Hypothalamus (tissue), 51 donors: Measurements from ENCODE around the gene TTLL1.
"Not testable (repeated sequence)": the region's sequence is repeated elsewhere in the genome, so short reads cannot be mapped to it uniquely, and the experiment has no call there.

ENCODE experiments used
- DNase-seq, 51 donors: peaks; one replicate each; lab custom pipeline; 2025; lab: John Stamatoyannopoulos, UW

TTLL1 gene

DNA sequence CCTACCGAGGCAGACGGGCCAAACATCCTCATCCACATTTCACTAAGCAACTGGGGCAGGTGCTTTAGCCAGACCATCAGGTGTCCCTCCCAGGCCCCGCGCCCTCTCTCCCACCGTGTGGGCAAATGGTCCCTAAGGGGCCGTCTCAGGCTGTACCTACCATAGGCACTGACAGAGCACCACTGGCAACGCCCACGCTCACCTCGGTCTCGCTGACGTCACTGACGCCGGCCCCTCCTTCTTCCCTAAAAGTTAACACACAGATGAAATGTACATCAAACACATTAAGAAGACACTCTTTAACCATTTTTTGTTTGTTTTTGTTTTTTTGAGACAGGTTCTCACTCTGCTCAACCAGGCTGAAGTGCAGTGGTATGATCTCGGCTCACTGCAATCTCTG lies 9.4 kb downstream of the TTLL1 start:
- DNase-seq, result no peak

DNA sequence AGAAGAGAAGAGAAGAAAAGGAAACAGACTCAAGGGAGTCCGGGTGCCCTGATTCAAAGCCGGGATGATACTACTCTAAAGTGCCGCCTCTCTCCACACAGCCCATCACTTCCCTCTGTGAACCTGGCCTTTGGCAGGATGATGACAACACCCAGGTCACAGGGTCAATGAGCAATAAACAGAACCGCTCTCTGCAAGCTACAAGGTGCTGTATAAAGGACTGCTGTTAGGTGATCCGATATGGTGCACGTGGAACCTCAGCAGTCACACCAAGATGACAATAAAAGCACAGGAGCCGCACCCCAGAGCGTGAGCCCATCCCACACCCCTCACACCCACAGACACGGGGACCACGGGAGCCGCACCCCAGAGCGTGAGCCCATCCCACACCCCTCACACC lies 10.7 kb downstream of the TTLL1 start:
- no peak for DNase-seq

DNA sequence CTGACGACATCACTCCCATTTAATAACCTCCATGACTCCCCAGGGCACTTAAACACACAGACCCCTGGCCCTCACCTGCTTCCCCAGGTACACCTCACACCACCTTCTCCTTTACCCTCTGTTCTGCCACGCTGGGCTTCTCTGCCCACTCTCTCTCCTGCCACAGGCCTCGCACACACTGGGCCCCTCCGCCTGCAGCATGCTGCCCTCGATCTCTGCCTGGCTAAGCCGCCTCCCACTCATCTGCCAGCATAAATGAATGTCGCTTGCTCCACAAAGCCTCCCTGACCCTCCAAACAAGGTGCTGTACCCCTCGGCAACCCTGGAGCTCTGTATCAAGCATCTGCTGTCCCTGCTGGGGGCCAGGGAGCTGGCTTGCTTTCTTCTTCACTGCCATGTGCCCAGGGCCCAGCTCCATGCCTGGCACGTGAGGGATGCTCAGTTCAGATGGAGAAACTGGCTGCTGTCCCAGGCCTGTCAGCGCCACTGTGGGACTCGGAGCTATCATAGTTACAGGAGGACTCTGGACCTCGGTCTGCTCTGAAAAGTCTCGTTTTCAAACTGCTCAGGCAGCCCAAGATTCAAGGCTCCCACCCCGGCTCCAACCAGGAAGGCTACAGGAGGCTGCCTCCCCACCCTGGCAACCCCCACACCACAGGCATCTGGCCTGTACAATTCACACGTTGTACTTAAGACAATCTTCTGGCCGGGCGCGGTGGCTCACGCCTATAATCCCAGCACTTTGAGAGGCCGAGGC lies 11.9 kb downstream of the TTLL1 start:
- peak in 17 of 51 donors; percentile 4 to 36 (median 16) for DNase-seq

DNA sequence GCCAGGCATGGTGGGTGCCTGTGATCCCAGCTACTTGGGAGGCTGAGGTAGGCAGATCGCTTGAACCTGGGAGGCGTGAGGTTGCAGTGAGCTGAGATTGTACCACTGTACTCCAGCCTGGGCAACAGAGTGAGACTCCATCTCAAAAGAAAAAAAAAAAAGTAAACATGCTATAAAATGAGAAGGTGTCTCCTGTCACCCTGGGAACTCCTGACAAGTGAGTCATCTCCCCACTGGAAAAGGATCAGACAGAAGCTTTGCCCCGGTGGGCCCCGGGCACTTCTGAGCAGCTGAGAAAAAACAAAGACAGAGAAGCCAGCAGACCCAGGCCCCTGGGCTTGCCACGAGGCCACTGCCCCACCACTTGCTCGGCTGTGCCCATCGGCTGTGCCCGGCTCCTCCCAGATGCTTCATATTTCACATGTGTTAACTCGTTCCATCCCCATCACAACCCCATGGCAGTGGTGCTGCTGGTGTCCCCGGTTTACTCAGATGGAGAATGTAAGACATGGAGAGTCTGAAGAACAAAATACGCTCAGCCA lies 22.3 kb downstream of the TTLL1 start:
- no peak for DNase-seq

DNA sequence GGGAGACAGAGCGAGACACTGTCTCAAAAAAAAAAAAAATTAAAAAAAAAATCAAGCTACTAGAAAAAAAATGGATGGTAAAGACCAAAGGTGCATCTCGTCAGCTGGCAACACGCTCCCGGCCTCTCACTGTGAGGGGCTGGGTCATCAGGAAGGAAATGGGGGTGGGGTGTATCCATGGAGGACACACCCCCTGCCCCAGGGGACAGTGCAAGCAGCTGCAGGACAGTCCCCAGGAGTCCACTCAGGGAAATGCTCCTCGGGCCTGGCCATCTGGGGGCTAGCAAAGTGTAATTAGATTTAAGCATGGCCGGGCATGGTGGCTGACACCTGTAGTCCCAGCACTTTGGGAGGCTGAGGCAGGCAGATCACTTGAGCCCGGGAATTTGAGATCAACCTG lies 23.1 kb downstream of the TTLL1 start:
- DNase-seq, result no peak

DNA sequence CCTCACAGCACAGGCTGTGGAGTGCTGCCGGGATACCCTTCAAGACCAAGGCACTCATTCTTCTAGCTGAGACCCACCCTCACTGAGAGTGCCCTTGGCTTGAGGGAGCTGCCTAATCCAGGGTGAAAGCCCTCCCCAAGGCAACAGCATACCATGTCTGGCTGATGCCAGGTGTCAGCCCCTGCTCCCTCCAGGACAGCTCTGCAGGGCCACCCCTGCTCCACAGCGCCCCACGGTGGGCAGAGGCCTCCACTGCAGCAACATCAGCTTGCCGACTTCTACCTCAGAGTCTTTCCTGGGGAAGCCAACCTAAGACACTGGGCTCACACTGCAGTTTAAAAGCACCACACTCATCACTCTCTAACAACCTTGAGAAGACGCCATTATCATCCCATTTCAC lies 29.0 kb downstream of the TTLL1 start:
- DNase-seq, result peak in 8 of 51 donors; percentile 1 to 21 (median 11)

DNA sequence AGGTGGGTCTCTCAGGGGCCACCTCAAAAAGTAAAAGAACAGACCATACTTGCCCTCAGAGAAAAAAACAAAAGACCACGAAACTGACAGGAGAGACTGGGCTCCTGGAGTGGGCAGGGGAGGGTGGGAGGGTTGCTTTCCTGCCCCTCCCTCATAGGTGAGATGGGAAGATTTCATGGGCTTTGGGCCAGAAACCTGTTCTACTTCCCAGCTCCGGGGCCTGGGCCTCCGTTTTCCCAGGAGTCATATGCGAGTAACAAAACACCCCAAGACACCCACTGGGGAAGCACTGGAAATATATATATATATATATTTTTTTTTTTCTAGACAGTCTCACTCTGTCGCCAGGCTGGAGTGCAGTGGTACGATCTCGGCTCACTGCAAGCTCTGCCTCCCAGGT lies 31.6 kb downstream of the TTLL1 start:
- no peak for DNase-seq

DNA sequence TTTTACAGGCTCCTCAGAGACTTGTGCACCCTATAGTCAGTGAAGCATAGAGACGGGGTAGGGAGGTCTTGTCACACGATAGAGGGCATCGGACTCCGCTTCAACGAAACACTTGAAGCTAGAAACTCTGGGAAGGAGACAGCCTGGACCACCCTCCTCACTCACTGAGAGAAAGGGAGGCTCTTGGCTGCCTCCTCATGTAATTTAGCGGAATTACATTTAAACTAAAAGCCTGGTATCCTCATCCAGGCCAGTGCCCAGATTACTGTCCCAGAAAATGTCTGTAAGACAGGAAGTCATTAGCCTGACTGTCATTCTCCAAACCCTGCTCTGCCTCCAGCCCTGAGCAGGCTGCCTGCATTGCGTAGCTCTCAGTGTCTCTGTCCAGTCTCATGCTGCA lies 36.0 kb downstream of the TTLL1 start:
- DNase-seq, result no peak

DNA sequence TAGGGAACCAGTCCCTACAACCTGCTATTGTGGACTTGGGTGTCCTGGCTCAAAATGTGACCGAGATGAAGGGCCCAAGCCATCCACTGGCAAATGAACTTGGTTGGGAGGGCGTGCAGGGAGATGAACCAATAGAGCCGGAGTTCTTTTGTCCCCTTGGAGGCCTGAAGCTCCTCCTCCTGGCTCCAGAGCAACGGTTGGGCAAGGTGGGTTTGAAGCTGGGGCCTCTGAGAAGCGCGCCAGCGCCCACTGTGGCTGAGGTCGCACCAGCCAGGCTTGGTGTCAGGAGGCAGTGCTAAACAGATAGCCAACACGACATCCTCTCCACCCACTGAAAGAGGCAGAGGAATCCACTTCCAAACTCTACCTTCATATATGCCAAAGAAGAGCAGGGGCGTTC lies 38.2 kb downstream of the TTLL1 start:
- no peak for DNase-seq

DNA sequence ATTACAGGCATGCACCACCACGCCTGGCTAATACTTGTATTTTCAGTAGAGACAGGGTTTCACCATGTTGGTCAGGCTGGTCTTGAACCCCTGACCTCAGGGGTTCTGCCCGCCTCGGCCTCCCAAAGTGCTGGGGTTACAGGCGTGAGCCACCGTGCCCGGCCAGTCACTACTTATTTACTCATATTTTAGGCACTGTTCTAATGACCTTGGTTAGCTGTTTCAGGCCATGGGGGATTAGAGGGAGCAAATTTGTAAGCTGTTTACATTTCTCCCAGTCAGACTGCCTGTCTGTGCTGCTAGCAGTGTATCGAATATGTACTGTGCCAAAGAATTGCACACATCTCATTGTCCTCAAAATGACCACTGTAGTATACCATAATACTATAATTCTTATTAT lies 41.6 kb downstream of the TTLL1 start:
- no peak for DNase-seq

DNA sequence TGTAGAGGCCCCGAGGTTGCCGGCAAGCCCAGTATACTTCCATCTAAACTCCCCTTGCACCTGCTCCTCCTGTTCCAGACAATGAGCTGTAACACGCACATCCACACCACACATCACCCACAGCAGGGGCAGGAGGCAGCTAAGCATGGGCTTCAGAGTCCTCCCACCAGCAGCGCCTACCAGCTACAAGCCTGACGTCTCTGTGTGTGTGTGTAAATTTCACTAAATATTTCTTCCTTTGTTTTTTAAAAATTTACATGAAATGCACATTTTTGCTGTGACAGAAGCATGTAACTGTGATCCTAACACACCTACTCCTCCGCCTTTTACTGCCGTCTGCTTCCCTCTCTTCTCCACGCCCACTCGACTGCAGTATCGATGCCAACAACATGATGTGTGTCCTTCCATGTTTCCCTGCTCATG lies 44.9 kb downstream of the TTLL1 start:
- no peak for DNase-seq

DNA sequence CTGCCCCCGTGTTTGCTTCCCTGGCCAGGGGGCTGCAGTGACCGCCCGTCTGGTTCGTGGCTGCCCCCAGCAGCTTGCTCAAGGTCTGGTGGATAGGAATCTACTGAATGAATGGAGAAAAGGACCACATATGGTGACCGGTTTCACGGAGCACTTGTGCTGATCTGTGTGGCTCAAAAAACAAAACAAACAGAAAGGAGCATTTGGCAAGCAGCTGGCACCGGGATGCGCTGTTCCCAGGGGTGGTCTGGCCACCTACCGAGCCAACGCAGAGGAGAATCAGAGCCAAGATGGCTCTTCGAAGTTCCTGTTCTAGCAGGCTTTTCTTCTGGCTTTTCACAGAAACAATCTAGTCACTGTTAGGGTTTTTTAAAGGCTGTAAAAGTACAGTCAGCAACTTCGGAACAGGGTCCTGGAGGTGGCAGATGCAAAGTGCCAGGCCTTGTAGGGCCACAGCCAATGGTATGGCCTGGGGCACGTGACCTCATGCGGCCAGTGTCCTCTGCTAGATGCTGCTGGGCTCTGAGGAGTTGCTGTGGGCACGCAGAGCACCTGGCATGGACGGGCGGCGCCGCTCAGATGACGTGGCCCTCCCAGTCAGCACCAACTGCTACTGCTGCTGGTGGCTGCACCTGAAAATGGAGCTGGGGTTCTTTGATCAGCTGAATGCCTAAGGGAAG lies 47.0 kb downstream of the TTLL1 start:
- peak in 15 of 51 donors; percentile 5 to 67 (median 28) for DNase-seq

DNA sequence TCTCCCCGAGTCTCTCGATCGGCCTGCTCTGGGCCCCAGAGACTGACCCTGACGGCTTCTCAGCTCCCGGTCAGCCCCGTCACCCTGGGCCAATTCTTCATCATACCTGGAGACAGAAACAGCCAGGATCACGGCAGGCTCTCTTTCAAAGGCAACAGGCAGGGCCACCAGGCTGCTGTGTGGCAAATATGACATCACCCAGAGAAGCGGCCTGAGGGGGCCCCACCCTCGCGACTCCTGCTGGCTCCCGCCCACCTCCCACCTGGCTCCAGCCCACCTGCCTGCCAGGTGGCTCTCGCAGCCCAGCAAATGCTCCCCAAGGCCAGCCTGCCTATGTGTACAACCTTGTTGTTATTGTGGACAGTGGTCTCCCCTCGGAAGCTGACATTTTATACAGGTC lies 49.4 kb downstream of the TTLL1 start:
- no peak for DNase-seq

DNA sequence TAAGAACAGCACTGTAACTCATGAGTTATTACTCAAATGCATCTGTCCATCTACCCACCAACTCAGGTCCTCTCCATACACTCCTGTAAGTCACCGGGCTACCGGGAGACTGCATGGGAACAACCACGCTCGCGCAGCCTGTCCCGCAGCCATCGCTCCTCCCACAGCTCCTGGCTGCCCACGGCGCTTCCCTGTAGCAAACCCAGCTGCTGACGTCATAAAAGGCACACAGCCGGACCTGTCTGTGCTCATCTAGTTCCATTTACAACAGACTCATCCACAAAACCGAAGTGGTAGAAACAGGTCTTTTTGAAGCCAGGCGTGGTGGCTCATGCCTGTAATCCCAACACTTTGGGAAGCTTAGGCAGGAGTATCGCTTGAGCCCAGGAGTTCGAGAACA lies 50.9 kb downstream of the TTLL1 start:
- no peak for DNase-seq

DNA sequence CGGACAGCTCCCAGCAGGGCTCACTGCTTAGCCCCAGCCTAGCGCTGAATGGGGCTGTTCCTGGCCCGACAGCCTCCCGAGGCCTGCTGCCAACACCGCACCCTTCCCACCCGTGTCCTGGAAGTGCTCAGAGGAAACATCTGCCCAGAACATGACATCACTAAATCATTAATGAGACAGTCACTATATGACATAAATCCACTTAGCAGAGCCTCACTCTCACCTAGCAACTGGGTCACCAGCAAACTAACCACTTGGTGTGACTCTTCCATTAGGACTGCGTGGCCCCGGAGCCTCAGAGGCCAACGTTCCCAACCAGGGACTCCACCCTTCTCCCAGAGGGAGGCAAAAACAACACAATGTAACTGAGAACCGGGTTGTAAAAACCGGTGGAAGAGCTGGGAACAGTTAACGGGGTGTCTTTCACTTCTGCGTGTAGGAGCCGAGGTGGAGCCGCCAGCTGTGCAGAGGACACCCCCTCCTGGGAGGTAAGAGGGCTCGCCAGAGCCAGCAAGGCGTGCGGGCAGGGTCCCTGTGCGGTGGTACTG lies 52.8 kb downstream of the TTLL1 start:
- peak in 5 of 51 donors; percentile 2 to 36 (median 10) for DNase-seq

DNA sequence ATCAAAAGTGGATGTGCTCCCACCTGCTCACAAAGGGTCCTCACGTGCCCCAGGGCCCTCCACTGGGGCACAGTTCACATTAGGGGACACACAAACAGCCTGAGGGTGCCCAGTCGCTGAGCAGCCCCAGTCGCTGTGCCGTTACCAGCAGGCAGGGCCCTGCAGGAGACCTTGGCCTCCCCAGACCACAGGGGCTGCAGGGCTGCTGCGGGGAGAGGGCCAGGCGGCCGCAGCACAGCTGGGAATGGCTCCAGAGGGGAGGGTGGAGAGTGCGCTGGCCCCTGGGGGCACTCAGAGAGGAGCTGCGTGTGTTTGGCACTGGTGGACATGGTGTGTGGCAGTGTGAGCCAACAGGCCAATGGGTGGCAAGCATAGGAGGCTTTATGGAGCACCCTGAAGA lies 53.9 kb downstream of the TTLL1 start:
- no peak for DNase-seq

DNA sequence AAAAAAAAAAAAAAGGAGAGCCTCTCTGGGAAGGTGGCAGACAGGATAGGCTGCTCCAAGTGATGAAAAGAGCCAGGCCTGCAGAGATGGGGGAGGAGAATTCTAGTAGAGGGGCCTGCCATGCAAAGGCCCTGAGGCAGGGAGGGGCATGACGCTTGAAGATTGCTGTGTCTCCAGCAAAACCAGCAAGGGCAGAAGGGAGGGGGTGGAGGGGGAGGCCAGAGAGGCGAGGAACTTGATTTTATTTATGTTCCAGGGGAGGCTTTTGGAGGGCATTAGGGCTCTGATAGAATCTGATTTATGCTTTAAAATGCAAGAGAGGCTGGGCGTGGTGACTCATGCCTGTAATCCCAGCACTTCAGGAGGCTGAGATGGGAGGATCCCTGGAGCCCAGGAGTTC lies 57.6 kb downstream of the TTLL1 start:
- DNase-seq, result no peak

DNA sequence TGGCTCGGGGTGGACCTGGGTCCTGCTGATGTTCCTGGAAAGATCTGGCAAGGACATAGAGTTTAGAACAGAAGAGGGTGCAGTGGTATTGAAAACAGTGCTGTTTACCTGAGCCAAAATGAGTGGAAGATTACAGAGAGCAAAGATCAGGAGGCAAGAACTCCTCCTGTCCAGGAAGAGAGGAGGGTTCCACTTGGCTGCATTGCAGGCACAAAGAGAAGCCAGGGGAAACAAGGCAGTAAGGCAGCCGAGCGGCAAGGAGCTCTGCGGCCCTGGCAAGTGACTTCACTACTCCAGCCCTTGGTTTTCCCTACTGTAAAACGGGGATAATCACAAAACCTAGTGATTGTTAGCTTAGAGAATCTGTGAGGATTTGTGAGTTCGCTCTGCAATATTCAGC lies 70.6 kb downstream of the TTLL1 start:
- no peak for DNase-seq

DNA sequence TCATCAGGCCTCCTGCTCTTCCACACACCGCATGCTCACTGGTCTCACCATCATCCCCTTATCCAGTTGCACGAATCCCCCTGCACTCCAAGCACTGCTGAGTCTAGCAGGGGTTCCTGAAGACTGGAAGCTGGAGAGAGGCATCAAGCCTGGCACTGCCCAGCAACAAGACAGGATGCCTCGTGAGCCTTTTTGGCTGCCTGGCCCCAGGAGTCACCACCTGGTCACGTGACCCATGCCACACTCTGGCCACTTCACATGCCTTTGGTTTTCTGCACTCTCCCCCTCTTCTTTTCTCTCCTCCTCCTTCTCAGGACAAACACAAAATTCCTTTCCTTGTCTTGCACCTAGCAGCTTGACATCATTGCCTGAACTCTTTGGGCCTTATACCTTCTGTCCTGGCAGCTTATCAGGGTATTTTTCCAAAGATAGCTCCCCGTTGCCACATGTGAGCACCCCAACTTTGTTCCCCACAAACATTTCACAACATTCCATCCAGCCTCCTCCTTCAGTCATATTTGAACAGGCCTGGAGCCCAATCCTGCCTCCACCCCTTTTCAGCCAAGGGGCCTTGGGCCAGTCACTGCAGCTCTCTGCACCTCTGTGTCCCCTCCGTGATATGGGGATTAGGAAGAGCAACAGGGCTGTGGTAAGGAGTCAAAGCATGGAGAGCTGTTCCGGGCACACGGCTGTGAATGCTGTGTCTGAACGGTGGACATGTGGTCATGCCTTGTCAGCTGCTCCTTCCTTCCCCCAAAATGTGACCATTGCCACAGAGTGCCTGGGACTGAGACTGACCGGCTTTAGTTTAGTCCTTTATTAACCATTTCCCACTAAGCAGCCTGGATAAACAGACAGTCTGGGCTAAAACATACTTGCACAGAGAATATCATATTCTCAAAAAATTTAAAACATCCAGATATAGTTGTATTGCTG lies 71.4 kb downstream of the TTLL1 start:
- DNase-seq, result no peak

DNA sequence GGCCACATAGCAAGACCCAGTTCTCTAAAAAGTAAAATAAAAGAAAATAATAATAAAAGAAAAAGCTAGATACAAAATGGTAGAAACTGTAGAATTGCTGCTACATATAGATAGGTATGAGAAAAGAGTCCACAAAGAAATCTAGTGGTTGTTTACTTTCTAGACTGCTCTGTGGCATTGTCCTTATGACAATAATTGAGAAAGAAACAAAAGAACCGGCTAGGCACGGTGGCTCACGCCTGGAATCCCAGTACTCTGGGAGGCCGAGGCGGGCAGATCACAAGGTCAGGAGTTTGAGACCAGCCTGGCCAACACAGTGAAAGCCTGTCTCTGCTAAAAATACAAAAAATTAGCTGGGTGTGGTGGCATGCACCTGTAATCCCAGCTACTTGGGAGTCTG lies 73.0 kb downstream of the TTLL1 start:
- not testable (repeated sequence) for DNase-seq

DNA sequence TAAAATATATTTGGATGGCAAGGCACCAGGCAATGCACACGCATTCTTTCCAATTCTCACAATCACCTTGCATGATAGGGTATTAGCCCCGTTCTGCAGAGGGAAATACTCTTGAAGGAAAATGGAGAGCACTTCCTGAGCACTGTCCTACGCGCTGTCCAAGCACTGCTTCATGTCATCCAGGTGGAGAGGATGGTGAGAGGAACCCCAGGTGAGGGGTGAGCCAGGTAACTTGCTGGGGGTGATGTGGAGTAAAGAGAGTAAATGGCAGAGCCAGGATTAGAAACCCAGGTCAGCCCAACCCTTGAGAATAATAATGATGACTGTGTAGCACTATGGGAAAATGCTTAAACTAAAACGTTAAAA lies 73.5 kb downstream of the TTLL1 start:
- DNase-seq, result no peak
